GM12801 (cell line): ENCODE data around the gene CTLA4.

Source experiments
- CTCF ChIP-seq: IDR thresholded peaks from one replicate; pipeline ENCODE4 v1.5.1; 2011; ENCODE audit warnings: control low read depth; ENCODE audit not compliant: insufficient read length; ENCODE audit errors: extremely low read depth

The CTLA4 gene

GRCh38 chr2:203914546-203915182 is 47.1 kb downstream of the CTLA4 start:
- TF ChIP-seq CTCF, result no peak

DNA sequence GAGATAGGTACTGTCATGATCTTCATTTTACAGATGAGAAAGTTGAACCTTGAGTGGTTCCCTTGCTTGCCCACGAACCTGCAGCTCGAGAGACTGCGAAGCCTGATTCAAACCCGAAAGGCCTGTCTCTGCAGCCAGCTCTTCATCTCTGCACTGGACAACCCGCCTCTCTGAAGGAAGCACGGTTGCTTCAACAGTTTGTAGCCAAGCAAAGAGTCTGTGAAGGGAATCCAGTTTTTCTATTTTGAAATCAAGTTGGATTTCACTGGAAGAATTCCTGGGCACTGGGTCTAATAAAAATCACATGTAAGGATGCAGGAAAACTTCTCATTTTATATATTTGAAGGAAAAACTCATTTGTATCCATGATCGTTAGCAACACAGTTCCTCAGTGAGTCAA is 47.7 kb downstream of the CTLA4 start:
- TF ChIP-seq CTCF, result no peak

DNA sequence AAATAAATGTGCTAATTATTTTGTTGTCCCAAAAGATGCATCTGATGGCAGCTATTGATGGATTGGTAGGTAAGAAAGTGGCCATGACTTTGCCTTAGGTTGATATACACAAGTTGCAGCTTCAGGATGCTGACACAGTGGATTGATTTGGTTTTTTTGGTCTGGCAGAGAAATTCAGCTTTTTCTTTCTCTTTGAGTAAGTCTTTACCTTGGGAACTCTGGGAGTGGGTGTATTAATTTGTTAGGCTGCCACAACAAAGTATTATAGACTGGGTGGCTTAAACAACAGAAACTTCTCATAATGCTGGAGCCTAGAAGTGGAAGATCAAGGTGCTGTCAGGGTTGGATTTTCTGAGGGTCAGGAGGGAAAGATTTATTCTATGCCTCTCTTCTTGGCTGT is 49.2 kb downstream of the CTLA4 start:
- TF ChIP-seq CTCF, result no peak

DNA sequence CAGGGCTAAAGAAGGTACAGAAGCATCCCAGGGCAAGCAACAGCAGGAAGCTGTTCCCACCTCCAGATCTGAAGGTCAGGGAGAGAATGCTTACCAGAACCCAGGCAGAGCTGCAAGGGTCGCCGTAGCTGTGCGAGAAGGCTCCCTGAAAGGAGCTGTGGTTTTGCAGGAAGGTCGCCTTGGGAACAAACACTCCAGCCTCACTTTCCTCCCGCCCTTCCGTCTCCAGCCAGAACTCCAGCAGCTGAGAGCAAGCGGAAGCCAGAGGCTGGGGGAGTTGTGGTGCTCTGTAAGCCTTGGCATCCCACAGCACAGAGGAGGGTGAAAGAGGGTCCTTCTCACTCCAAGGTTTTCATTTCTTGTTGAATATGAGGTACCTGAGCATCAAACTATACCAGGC is 50.7 kb downstream of the CTLA4 start:
- no peak for TF ChIP-seq CTCF

DNA sequence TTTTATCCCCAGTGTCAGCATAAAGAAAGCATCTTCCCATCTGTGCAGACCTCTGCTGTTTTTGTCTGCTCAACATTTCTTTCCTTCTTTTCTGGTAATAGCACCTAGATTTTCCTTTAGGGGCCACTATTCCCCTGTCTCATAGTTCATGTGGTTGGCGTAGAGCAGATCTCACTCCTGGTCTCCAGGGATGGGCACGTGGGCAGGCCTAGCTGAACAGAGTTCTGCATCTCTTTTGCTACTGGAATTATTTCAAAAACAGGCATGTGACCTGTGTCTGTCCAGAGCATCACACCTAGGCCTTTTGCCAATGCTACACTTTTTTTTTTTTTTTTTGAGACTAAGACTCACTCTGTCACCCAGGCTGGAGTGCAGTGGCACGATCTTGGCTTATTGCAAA is 51.3 kb downstream of the CTLA4 start:
- TF ChIP-seq CTCF, result no peak
